Smooth muscle cell (in vitro differentiated cells): ENCODE data around the gene SAMD4A. TPM values are rescaled to one million over a fixed set of nuclear protein-coding genes. Genes with fewer than 3 reads are reported as not detected.

Source experiments
- DNase-seq: peaks from one replicate; lab custom pipeline; 2025; ENCODE audit not compliant: unreplicated experiment; lab: John Stamatoyannopoulos, UW
- H2AFZ ChIP-seq: fragments of 200-600 bp; sonication (generic); 2 replicates; pipeline ENCODE4 v1.6.0; 2016; ENCODE audit warnings: antibody characterized with exemption, low read depth, mild to moderate bottlenecking
- H3F3A ChIP-seq: fragments of 200-600 bp; sonication (generic); 2 replicates; pipeline ENCODE4 v1.6.0; 2017; ENCODE audit warnings: antibody characterized with exemption, low read depth
- H3K27ac ChIP-seq: fragments of 200-600 bp; sonication (generic); 2 replicates; pipeline ENCODE4 v1.5.1; 2016; ENCODE audit warnings: low read depth, mild to moderate bottlenecking
- H3K27me3 ChIP-seq: fragments of 200-600 bp; sonication (generic); 2 replicates; pipeline ENCODE4 v1.6.1; 2016; ENCODE audit warnings: low read depth, mild to moderate bottlenecking
- H3K36me3 ChIP-seq: fragments of 200-600 bp; sonication (generic); 2 replicates; pipeline ENCODE4 v1.5.1; 2016; ENCODE audit warnings: low read depth
- H3K4me1 ChIP-seq: fragments of 200-600 bp; sonication (generic); 2 replicates; pipeline ENCODE4 v1.5.1; 2016; ENCODE audit warnings: low read depth
- H3K4me2 ChIP-seq: fragments of 200-600 bp; sonication (generic); 2 replicates; pipeline ENCODE4 v1.6.0; 2016; ENCODE audit warnings: mild to moderate bottlenecking
- H3K4me3 ChIP-seq: fragments of 200-600 bp; sonication (generic); 2 replicates; pipeline ENCODE4 v1.5.1; 2016; ENCODE audit warnings: mild to moderate bottlenecking
- H3K79me2 ChIP-seq: fragments of 200-600 bp; sonication (generic); 2 replicates; pipeline ENCODE4 v1.6.0; 2016; ENCODE audit warnings: low read depth, mild to moderate bottlenecking
- H3K9ac ChIP-seq: fragments of 200-600 bp; sonication (generic); 2 replicates; pipeline ENCODE4 v1.6.0; 2016; ENCODE audit warnings: low read depth
- H3K9me3 ChIP-seq: fragments of 200-600 bp; sonication (generic); replicated peaks from 2 replicates; pipeline ENCODE4 v1.5.1; 2016; ENCODE audit warnings: low read depth
- H4K20me1 ChIP-seq: fragments of 200-600 bp; sonication (generic); 2 replicates; pipeline ENCODE4 v1.6.0; 2016; ENCODE audit warnings: low read depth
- CTCF ChIP-seq: fragments of 200-600 bp; sonication (generic); IDR thresholded peaks from 2 replicates; pipeline ENCODE4 v1.5.1; 2017; ENCODE audit warnings: borderline replicate concordance, mild to moderate bottlenecking, antibody characterized with exemption; ENCODE audit not compliant: insufficient read depth, poor library complexity, severe bottlenecking
- WGBS: methylation state at CpG from one replicate; pipeline ENCODE4 v1.1.7; 2016; ENCODE audit warnings: low lambda C conversion rate; 5-methylcytosine and 5-hydroxymethylcytosine counted together
- polyA plus RNA-seq: library from polyadenylated mRNA; unstranded; fragments of >200 nt; fragmentation: Nextera tagmentation; extraction: Ambion mirVana; gene quantifications from 2 replicates; pipeline ENCODE4 v1.2.1, GENCODE V29; 2016
- total RNA-seq: library from RNA; depleted of rRNA; stranded (reverse); fragments of >200 nt; gene quantifications from 2 replicates; pipeline ENCODE4 v1.2.3, GENCODE V29; 2014

SAMD4A gene
- total and polyA plus RNA-seq, 2 experiments from 2014 or later = 9.2 to 36.7 TPM

GRCh38 chr14:54769951-54770863 lies 203.3 kb downstream of the SAMD4A start:
- Histone ChIP-seq H3F3A (peaks cover 33% of the 10 kb centered on the region), H2AFZ (no peak overlapping the region), H4K20me1 (peaks cover 7% of the 10 kb centered on the region), H3K4me3 (no peak overlapping the region), H3K27me3 (no peaks in the 10 kb centered on the region), H3K27ac (no peak overlapping the region), H3K36me3 (peaks cover 5% of the 10 kb centered on the region), H3K9ac (no peak overlapping the region), H3K9me3 (no peaks in the 10 kb centered on the region), H3K79me2 (no peaks in the 10 kb centered on the region), H3K4me1 (peaks cover 12% of the 10 kb centered on the region), H3K4me2 (no peak overlapping the region)
- WGBS = 94% methylated on average over 14 of the region's 14 CpGs
- TF ChIP-seq CTCF = no peak
- no peak for DNase-seq

GRCh38 chr14:54771411-54772027 lies 204.6 kb downstream of the SAMD4A start:
- Histone ChIP-seq H3K36me3 (peaks cover 4% of the 10 kb centered on the region), H3F3A (peaks cover 33% of the 10 kb centered on the region), H3K4me2 (peak overlapping the region; percentile 77), H3K4me3 (no peak overlapping the region), H3K4me1 (peaks cover 12% of the 10 kb centered on the region), H3K79me2 (no peaks in the 10 kb centered on the region), H3K9ac (peak overlapping the region; percentile 91), H3K9me3 (no peaks in the 10 kb centered on the region), H2AFZ (no peak overlapping the region), H3K27ac (peak overlapping the region; percentile 99), H3K27me3 (no peaks in the 10 kb centered on the region), H4K20me1 (peaks cover 8% of the 10 kb centered on the region)
- TF ChIP-seq CTCF = no peak
- DNase-seq = no peak
- 88% methylated on average over 6 of the region's 6 CpGs for WGBS

GRCh38 chr14:54772451-54772881 lies 205.5 kb downstream of the SAMD4A start:
- Histone ChIP-seq H3K27me3 (no peaks in the 10 kb centered on the region), H3K27ac (peak overlapping the region; percentile 99), H3K79me2 (no peaks in the 10 kb centered on the region), H3K4me2 (peak overlapping the region; percentile 77), H3K9me3 (no peaks in the 10 kb centered on the region), H3F3A (peaks cover 33% of the 10 kb centered on the region), H4K20me1 (peaks cover 13% of the 10 kb centered on the region), H3K4me1 (peaks cover 12% of the 10 kb centered on the region), H3K36me3 (no peaks in the 10 kb centered on the region), H3K4me3 (peak overlapping the region; percentile 18), H3K9ac (peak overlapping the region; percentile 91), H2AFZ (peak overlapping the region; percentile 36)
- 66% methylated on average over 7 of the region's 7 CpGs for WGBS
- DNase-seq = no peak
- no peak for TF ChIP-seq CTCF
